CD4-positive, alpha-beta T cell treated with Interleukin-17A for 1 hour (primary cell): Measurements from ENCODE around the gene EPDR1.
"Not testable (repeated sequence)": the region's sequence is repeated elsewhere in the genome, so short reads cannot be mapped to it uniquely, and the experiment has no call there.

Experiments
- DNase-seq: peaks from one replicate; pipeline ENCODE4 v3.0.0-alpha.2; 2020

The EPDR1 gene

GRCh38 chr7:37930226-37930948 lies 9.9 kb downstream of the EPDR1 start:
- no peak for DNase-seq

- DNase-seq: no peak
These were observed 12.1 kb downstream of the EPDR1 start for GRCh38 chr7:37932543-37932942.

GRCh38 chr7:37933018-37933566 lies 12.7 kb downstream of the EPDR1 start:
- no peak for DNase-seq

- DNase-seq: no peak
These were observed 22.6 kb downstream of the EPDR1 start for GRCh38 chr7:37942934-37943610.

GRCh38 chr7:37943905-37944736 lies 23.7 kb downstream of the EPDR1 start:
- no peak for DNase-seq

GRCh38 chr7:37944737-37945054 lies 24.3 kb downstream of the EPDR1 start:
- DNase-seq: no peak

- DNase-seq: no peak
These were observed 24.9 kb downstream of the EPDR1 start for GRCh38 chr7:37945336-37945735.

- DNase-seq: no peak
These were observed 26.9 kb downstream of the EPDR1 start for GRCh38 chr7:37947138-37947940.

GRCh38 chr7:37947941-37948210 lies 27.4 kb downstream of the EPDR1 start:
- DNase-seq: no peak

- no peak for DNase-seq
These were observed 31.8 kb downstream of the EPDR1 start for GRCh38 chr7:37952240-37952639.

GRCh38 chr7:37954217-37954616 lies 33.8 kb downstream of the EPDR1 start:
- DNase-seq: not testable (repeated sequence)

GRCh38 chr7:37956791-37957190 lies 36.4 kb downstream of the EPDR1 start:
- no peak for DNase-seq

- no peak for DNase-seq
These were observed 37.0 kb downstream of the EPDR1 start for GRCh38 chr7:37957221-37957970.

- DNase-seq: no peak
These were observed 40.0 kb downstream of the EPDR1 start for GRCh38 chr7:37960483-37960882.

- DNase-seq: no peak
These were observed 40.8 kb downstream of the EPDR1 start for GRCh38 chr7:37961251-37961650.

- no peak for DNase-seq
These were observed 43.8 kb downstream of the EPDR1 start for GRCh38 chr7:37964196-37964595.

GRCh38 chr7:37970211-37970610 lies 49.8 kb downstream of the EPDR1 start:
- DNase-seq: no peak

- no peak for DNase-seq
These were observed 51.1 kb downstream of the EPDR1 start for GRCh38 chr7:37971491-37971890.

GRCh38 chr7:37973915-37974314 lies 53.5 kb downstream of the EPDR1 start:
- no peak for DNase-seq

- no peak for DNase-seq
These were observed 54.3 kb downstream of the EPDR1 start for GRCh38 chr7:37974711-37975110.

- DNase-seq: no peak
These were observed 56.8 kb downstream of the EPDR1 start for GRCh38 chr7:37977243-37977642.

GRCh38 chr7:37981664-37982063 lies 61.2 kb downstream of the EPDR1 start:
- DNase-seq: no peak
